ENCODE data around the gene TRAPPC3. TPM values are rescaled to one million over a fixed set of nuclear protein-coding genes. Genes with fewer than 3 reads are reported as not detected.
"Not testable (repeated sequence)": the region's sequence is repeated elsewhere in the genome, so short reads cannot be mapped to it uniquely, and the experiment has no call there.

Gene TRAPPC3
- polyA plus RNA-seq, 1 donor, result 64.9 TPM

GRCh38 chr1:36168514-36168913 is 19.2 kb upstream of the TRAPPC3 start:
- DNase-seq, result no peak

DNA sequence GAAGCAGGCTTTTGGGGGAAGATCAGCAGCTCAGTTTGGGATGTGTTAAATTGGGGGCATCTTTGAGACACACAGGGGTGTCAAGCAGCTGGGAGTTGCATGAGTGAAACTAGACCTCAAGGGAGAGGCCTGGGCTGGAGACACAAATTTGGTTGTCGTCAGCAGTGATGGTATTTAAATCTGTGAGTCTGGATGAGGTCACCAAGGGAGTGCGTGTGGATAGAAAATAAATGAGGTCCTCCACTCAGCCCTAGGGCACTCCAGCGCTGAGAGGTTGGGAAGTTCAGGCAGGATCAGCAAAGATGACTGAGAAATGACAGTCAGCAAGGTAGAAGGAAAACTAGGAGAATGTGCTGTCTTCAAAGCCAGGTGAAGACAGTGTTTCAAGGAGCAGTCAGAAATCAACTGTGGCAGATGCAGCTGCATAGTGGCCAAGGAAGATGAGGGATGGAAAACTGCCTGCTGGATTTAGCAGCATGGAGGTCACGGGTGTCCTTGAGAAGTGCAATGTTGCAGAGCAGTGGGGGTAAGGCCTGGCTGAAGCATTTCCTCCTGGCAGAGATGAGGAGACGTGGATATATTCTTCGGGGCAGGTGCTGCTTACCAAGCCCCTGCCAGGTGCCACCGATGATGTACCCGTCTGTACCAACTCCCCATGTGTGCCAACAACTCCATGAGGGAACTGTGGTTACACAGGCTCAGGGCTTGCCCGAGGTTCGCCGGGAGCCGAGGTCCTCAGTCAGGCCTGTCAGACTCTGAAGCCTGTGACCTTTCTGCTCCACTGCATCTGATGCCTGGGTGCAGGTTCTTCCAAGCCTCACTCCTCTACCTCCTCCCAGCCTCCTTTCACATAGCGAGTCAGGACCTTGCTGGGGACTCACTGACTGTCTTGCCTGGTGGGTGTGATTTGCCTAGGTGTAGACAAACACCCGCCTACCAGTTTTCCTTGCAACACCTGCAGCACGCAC is 17.9 kb upstream of the TRAPPC3 start:
- DNase-seq, result no peak

DNA sequence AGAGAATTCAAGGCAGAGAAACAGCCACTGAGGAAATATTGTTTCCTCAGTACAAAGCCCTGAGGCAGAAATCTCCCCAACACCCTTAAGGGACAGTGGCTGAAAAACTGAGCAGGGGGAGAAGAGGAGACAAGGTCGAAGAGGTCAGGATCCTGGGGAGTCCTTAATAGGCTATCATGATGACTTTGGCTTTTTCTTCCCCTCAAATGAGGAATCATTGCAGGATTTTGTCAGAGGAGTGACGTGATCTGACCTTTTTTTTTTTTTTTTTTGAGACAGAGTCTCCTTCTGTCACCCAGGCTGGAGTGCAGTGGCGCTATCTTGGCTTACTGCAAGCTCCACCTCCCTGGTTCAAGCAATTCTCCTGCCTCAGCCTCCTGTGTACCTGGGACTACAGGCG is 16.9 kb upstream of the TRAPPC3 start:
- DNase-seq, result no peak

- no peak for DNase-seq
These were observed 15.9 kb upstream of the TRAPPC3 start for GRCh38 chr1:36165145-36165544.

DNA sequence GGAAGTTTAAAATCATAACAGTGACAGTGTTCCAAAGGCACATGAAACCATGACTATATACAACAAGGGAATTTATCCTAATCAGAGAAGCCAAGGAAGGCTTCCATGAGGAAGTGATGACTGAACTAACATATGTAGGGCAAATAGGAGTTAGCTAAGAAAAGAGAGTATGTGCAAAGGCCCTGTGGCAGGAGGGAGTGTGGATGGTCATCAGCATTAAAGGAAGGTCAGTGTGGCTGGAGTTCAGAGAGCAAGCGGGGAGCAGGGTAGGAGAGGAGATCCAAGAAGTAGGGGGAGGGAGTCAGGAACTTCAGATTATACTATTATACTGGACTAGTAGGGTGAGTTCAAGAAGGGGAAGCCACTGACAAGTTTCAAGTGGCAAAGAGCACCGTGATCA is 15.1 kb upstream of the TRAPPC3 start:
- no peak for DNase-seq

GRCh38 chr1:36163426-36163825 is 14.1 kb upstream of the TRAPPC3 start:
- no peak for DNase-seq

DNA sequence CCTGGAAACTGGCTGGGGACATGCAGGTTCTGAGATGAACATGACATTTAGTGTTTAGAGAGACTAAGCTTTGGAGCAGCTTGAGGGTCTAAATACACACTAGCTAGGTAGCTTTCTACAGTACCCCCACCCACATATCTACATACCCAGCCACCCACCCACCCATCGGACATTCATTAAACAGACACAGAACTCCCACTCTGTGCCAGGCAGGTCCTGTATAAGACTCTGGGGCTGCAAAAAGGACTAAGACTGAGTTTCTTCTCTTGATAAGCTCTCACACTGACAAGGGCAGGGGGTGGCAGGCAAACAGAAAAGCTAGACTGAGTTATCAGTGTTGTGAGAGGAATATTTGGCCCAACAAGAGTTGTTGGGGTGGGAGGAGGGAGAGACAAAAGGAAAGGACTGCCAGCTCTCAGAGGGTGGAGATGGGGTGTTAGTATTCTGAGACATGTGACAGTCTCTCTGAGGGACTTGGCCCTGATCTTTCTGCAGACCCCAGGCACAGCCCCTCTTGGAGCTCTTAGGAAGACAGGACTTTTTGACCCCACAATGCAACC is 13.5 kb upstream of the TRAPPC3 start:
- no peak for DNase-seq

DNA sequence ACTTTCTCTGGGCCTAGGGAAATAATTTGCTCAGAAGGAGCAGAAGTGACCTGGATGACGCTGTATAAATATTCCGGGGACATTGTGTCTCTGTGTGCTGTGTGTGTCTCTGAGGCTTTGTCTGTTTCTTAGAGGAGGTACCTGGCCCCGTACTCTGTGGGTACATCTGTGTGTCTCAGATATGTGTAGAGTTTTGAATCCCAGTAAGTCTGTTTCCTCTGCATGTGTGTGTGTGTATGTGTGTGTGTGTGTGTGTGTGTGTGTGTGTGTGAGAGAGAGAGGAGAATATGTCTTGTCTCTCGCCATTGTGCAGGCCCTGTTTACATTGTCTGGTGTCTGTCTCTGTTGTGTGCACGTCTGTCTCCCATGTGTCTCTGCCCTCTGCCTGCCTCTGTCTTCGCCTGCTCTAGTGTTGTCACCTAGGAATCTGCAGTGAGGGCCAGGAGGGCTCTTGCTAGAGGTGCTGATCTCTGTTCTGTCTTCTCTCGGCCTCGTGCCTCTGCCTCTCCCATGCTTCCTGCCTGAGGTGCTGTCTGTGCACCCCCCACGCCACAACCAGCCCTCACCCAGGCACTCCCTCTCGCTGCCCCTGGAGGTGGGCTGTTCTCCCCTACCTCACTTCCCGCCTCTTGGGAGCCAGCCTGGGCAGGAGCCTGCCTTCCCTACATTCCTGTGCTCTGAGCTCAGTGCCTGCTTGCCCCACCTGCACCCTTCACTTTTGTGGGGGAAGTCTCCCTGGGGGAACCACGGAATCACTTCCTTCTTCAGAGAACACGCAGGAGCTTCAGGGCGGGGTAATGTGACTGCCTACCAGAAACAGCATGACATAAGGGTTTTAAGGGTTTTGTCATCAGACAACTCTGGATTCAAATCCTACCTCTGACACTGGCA is 12.6 kb upstream of the TRAPPC3 start:
- DNase-seq, result no peak

DNA sequence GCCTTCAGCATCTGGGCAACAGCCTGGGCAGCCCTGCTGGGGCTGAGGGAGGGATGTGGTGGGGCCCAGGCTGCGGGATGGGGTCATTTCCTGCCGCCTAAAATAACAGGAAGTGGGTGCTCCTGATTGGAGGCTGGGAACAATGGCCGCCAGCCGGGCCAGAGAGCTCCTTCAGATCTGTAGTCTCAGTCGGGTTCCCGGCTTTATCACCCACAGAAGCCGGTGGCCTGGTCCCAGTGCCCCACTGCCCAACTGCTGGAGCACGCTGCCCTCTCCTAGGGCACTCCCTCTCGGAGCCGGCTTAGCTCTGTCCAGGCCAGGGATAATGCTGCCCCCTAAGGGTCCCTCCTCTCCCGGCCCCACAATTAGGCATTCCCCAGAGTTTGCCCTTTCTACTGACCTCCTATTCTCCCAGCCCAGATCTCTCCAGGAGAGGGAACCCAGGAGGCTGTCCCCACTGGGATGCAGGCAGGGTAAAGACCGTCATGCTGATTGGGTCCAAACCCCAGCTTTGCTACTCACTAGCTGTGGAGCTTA is 11.7 kb upstream of the TRAPPC3 start:
- DNase-seq, result no peak

DNA sequence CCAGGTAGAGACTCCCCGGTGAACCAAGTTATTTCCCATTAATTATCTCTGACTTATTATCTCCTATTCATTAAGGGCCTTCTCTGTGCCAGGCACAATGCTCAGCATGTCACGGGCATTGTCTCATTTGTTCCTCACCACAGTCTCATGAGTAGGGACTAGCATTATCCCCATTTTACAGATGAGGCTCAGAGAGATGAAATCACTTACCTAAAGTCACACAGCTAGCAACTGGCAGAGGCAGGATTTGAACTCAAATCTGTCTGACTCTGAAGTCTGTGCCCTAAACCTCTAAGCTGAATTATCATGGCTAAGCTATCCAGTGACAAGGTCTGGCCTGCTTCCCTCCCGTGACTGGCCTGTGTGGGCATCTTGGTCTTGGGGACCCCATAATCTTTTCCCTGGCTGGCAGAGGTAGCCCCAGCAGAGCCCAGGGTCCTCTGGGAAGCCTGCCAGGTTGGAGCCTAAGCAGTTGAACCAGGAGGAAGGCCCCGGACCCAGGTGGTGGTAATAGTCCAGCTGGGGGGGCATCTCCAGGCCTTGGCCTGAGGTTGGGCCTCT is 11.2 kb upstream of the TRAPPC3 start:
- DNase-seq, result no peak

GRCh38 chr1:36159614-36160387 is 10.5 kb upstream of the TRAPPC3 start:
- DNase-seq, result no peak

- DNase-seq, result not testable (repeated sequence)
These were observed 9.6 kb upstream of the TRAPPC3 start for GRCh38 chr1:36158827-36159252.

- no peak for DNase-seq
These were observed 8.9 kb upstream of the TRAPPC3 start for GRCh38 chr1:36157973-36158826.

DNA sequence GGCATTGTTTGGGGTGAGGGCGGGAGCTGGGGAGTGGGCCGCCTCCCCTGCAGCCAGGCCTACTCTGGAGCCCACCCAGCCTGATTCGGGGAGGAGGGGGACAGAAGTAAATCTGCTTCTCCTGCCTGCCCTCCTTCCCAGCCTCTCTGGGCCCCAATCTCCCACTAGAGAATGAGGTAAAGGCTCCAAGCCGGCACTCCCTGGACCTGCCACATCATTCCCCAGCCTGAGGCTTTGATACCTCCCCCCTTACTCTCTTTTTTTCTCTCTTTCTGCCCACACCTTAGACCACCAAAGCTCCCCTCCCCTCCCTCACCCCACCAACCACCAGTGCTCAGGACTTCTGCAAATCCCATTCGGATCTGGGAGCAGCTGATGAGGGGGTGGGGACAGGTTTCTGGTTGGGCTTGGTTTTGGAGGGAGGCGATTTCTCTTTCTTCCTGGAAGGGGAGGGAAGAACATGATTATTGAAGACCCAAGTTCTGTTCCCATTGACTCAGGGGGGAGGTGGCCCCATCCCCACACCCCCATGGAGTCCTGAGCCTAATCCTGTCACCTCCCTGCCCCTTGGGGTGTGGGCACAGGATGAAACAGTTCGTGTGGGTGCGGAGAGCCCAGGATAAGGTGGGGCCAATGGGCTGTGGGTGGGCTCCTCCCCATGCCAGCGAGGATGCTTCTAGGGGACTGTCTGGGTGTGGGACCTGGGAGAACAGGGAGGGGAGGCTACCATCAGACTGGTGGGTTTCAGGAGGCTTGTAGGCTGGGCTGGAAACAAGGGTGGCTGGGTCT is 8.0 kb upstream of the TRAPPC3 start:
- DNase-seq, result no peak

- peak; percentile 80 for DNase-seq
These were observed 7.2 kb upstream of the TRAPPC3 start for GRCh38 chr1:36156329-36157114.

GRCh38 chr1:36155408-36156328 is 6.4 kb upstream of the TRAPPC3 start, which contains the start of gene MAP7D1:
MAP7D1 (plus strand) TSS chr1:36156160; CDS start chr1:36156418, 258 bp downstream.
- peak; percentile 68 for DNase-seq

DNA sequence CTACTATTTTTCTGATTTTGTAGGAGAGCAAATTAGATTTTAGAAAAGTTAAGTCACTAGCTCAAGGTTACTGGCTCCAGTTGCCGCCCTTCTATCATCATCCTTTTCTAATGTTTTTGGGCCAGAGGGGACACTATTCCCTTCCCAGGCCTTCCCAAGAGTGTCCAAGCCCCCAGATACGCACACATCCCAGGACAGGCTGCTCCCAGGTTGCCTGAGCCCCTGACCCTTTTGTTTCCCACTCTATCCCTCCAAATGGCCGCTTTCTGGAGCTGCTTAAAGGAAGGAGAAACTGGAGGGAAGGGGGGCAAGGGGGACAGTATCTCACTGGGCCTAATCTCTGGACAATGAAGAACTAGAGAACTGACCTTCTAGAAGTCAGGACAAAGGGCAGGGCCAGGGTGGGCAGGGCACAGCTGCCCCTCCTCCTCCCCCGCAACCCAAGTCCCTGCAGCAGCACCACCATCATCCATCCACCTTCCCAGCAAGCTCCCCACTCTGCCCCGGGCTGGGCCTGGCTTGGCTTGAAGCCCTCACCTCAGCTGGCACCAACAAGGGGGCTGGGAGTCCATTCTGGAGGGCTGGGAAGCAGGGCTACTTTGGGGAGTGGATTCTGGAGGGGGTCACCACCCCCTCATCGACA is 5.6 kb upstream of the TRAPPC3 start:
- no peak for DNase-seq

Data from left kidney (tissue), 2 donors.